Prostate gland (tissue), 2 donors: ENCODE results near the gene ZMYND8. TPM values are rescaled to one million over a fixed set of nuclear protein-coding genes. Genes with fewer than 3 reads are reported as not detected.
"Not testable (repeated sequence)": the region's sequence is repeated elsewhere in the genome, so short reads cannot be mapped to it uniquely, and the experiment has no call there.

Experiments used
- DNase-seq: peaks from one replicate; pipeline ENCODE4 v3.0.0-alpha.2; 2019; ENCODE audit warnings: low spot score
- H3K27ac ChIP-seq, 2 donors: fragments of 200-600 bp; sonication (generic); 2 replicates each; pipeline ENCODE4 v1.5.1; 2017 to 2019
- H3K27me3 ChIP-seq: fragments of 200-600 bp; sonication (generic); replicated peaks from 2 replicates; pipeline ENCODE4 v1.5.1; 2019; ENCODE audit not compliant: insufficient read depth
- H3K36me3 ChIP-seq, 2 donors: fragments of 200-600 bp; sonication (generic); 1 replicate in 1 of 2; 2 replicates in 1 of 2; pipeline versions ENCODE4 v1.5.1 to v1.8.1; 2017 to 2019
- H3K4me1 ChIP-seq: fragments of 200-600 bp; sonication (generic); replicated peaks from 2 replicates; pipeline ENCODE4 v1.5.1; 2019
- H3K4me3 ChIP-seq, 2 donors: fragments of 200-600 bp; sonication (generic); 2 replicates each; pipeline ENCODE4 v1.5.1; 2017 to 2019
- H3K9me3 ChIP-seq: fragments of 200-600 bp; sonication (generic); 2 replicates; pipeline ENCODE4 v1.5.1; 2017
- POLR2A ChIP-seq: fragments of 450-650 bp; IDR thresholded peaks from one replicate; pipeline ENCODE4 v1.6.1; 2016; ENCODE audit warnings: antibody characterized with exemption, mild to moderate bottlenecking
- POLR2AphosphoS5 ChIP-seq: sonication (generic); formaldehyde crosslinking; IDR thresholded peaks from one replicate; pipeline ENCODE4 v1.6.1; 2017; ENCODE audit warnings: antibody characterized with exemption
- WGBS: methylation state at CpG from one replicate; pipeline ENCODE4 v1.1.5; 2018; 5-methylcytosine and 5-hydroxymethylcytosine counted together
- intact Hi-C: fragments of 100-400 bp; cut with DNase I; formaldehyde crosslinking; loops from one replicate; pipeline ENCODE4 v1.14.2; 2022
- total RNA-seq, 2 donors: library from RNA; depleted of rRNA; stranded (reverse); fragments of >200 nt; gene quantifications; one replicate each; pipeline ENCODE4 v1.1.0, GENCODE V29; 2016
- TF ChIP-seq, protein P1 (sequence below), 4 experiments: fragments of 200-600 bp in 2 of 4; fragments of 450-650 bp in 2 of 4; sonication (generic) in 2 of 4; IDR thresholded peaks; 1 replicate in 3 of 4; 2 replicates in 1 of 4; pipeline ENCODE4 v1.5.1; 2016 to 2019; ENCODE audit warnings: antibody characterized with exemption in 4 of 4, mild to moderate bottlenecking in 2 of 4, moderate library complexity in 2 of 4

ZMYND8 gene
- total RNA-seq, 2 donors from 2014 or later: 19.9 to 70.9 TPM

DNA sequence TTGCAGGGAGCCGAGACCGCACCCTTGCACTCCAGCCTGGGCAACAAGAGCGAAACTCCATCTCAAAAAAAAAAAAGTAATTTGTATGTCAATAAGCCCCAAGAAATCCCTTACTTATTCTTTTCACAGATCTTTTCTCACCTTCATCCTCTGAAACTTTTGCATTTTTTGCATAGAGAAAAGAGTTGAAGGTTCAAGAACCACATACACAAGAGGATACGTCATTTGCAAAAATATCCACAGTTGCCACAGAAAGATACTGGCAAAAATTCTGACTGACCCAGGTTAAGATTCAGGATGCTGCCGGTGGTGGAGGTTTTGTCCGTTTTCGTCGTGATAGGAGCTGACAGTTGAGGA, 94.5 kb downstream of the ZMYND8 start:
- intact Hi-C loops: no loop called here
- DNase-seq: no peak
- TF ChIP-seq POLR2AphosphoS5 (no peak), POLR2A (no peak)
- TF ChIP-seq, protein P1, sequence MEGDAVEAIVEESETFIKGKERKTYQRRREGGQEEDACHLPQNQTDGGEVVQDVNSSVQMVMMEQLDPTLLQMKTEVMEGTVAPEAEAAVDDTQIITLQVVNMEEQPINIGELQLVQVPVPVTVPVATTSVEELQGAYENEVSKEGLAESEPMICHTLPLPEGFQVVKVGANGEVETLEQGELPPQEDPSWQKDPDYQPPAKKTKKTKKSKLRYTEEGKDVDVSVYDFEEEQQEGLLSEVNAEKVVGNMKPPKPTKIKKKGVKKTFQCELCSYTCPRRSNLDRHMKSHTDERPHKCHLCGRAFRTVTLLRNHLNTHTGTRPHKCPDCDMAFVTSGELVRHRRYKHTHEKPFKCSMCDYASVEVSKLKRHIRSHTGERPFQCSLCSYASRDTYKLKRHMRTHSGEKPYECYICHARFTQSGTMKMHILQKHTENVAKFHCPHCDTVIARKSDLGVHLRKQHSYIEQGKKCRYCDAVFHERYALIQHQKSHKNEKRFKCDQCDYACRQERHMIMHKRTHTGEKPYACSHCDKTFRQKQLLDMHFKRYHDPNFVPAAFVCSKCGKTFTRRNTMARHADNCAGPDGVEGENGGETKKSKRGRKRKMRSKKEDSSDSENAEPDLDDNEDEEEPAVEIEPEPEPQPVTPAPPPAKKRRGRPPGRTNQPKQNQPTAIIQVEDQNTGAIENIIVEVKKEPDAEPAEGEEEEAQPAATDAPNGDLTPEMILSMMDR (IDR thresholded peaks at IDR 0.05): no peak

GRCh38 chr20:47261161-47261774, 95.2 kb downstream of the ZMYND8 start:
- 100% methylated on average over 2 of the region's 2 CpGs for WGBS
- H3K27me3 ChIP-seq, H3K27ac ChIP-seq, intact Hi-C loops, H3K4me3 ChIP-seq, H3K4me1 ChIP-seq, H3K9me3 ChIP-seq, DNase-seq, H3K36me3 ChIP-seq: not testable (repeated sequence)

More for the DNA sequence above, 94.5 kb downstream of the ZMYND8 start:
- Histone ChIP-seq H3K4me1 (no peaks in the 10 kb centered on the region), H3K27me3 (no peaks in the 10 kb centered on the region), H3K4me3 (no peak overlapping the region), H3K36me3 (no peaks in the 10 kb centered on the region), H3K9me3 (no peaks in the 10 kb centered on the region), H3K27ac (no peak overlapping the region)
- 95% methylated on average over 8 of the region's 8 CpGs for WGBS

- DNase-seq, H3K9me3 ChIP-seq, H3K27me3 ChIP-seq, intact Hi-C loops, H3K36me3 ChIP-seq, H3K27ac ChIP-seq, H3K4me3 ChIP-seq, H3K4me1 ChIP-seq: not testable (repeated sequence)
- WGBS: 93% methylated on average over 8 of the region's 8 CpGs
These were observed 95.9 kb downstream of the ZMYND8 start for GRCh38 chr20:47260540-47261126.

GRCh38 chr20:47258745-47259695, 97.5 kb downstream of the ZMYND8 start:
- intact Hi-C loops: no loop called here
- Histone ChIP-seq H3K9me3 (no peaks in the 10 kb centered on the region), H3K4me3 (no peak overlapping the region), H3K4me1 (peaks cover 5% of the 10 kb centered on the region), H3K36me3 (no peaks in the 10 kb centered on the region), H3K27ac (no peak overlapping the region), H3K27me3 (no peaks in the 10 kb centered on the region)
- DNase-seq: no peak
- 66% methylated on average over 16 of the region's 16 CpGs for WGBS
- TF ChIP-seq POLR2A: no peak

DNA sequence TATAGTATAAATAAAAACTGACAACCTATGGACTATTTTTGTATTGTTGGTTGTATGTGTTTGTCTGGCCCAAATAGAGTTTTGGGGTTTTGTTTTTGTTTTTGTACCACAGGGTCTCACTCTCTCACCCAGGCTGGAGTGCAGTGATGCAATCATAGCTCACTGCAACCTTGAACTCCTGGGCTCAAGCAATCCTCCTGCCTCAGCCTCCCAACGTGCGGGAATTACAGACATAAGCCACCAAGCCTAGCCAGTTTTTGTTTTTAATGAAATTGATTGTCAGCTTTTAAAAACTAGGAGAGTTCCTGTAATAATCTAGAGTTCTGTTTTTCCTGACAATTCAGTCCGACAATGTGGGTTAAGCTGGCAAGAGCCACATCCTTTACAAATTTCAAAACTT, 98.7 kb downstream of the ZMYND8 start:
- Histone ChIP-seq H3K27me3 (no peaks in the 10 kb centered on the region), H3K4me3 (no peak overlapping the region), H3K4me1 (peaks cover 10% of the 10 kb centered on the region), H3K9me3 (no peaks in the 10 kb centered on the region), H3K27ac (peak overlapping the region in 1 of 2 donors; percentile 71), H3K36me3 (no peaks in the 10 kb centered on the region)
- intact Hi-C loops: no loop called here
- 85% methylated on average over 3 of the region's 3 CpGs for WGBS
- no peak for DNase-seq
- TF ChIP-seq, protein P1 (IDR thresholded peaks at IDR 0.05): no peak
- TF ChIP-seq POLR2AphosphoS5: no peak
- TF ChIP-seq POLR2A: no peak

DNA sequence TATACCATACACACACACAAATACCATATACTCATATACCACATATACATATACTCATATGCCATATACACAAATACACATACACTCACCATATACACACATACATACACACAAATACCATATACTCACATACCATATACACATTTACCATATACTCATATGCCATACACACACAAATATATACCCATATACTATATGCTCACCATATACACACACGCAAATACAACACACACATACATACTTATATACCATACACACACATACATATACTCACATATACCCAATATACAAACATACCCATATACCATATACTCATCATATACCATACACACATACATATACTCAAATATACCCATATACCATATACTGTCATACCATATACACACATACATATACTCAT, 99.2 kb downstream of the ZMYND8 start:
- Histone ChIP-seq H3K4me1 (peaks cover 10% of the 10 kb centered on the region), H3K27ac (peak overlapping the region; percentile 67 to 71), H3K9me3 (no peaks in the 10 kb centered on the region), H3K27me3 (no peaks in the 10 kb centered on the region), H3K36me3 (no peaks in the 10 kb centered on the region), H3K4me3 (no peak overlapping the region)
- TF ChIP-seq POLR2AphosphoS5 (no peak), POLR2A (no peak)
- TF ChIP-seq, protein P1 (IDR thresholded peaks at IDR 0.05): no peak
- intact Hi-C loops: no loop called here
- no peak for DNase-seq
- WGBS: 98% methylated on average over 1 of the region's 1 CpG
